HG03460 (cell line): ENCODE results near the gene VKORC1L1.
"Not testable (repeated sequence)": the region's sequence is repeated elsewhere in the genome, so short reads cannot be mapped to it uniquely, and the experiment has no call there.

Experiments
- ATAC-seq: cut with Tn5 transposase; IDR thresholded peaks from one replicate; pipeline ENCODE4 v1.9.1; 2021; ENCODE audit not compliant: unreplicated experiment

VKORC1L1 gene

DNA sequence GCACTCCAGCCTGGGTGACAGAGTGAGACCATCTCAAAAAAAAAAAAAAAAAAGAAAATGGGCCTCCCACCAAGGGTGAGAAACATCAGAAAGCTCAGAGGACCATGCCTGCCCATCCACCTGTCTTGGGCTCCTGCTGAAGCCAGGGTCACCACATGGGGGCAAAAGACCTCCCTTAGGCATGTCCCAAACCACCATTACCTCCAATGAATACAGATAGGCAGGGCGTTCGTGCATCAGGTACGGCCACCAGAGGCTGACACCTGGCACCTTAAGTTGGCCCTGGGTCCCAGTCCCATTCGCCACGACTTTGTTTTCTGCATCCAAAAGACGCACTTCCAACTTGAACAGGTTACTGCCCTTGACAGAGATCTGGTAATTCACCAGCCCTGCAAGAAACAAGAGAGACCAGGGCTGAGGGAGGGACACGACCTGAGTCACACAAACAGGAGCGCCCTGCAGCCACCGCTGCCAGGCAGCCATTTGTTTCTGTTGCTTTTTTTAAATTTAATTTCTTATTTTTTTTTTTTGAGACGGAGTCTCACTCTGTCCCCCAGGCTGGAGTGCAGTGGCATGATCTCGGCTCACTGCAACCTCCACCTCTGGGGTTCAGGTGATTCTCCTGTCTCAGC lies 103.1 kb downstream of the VKORC1L1 start:
- ATAC-seq, result no peak

DNA sequence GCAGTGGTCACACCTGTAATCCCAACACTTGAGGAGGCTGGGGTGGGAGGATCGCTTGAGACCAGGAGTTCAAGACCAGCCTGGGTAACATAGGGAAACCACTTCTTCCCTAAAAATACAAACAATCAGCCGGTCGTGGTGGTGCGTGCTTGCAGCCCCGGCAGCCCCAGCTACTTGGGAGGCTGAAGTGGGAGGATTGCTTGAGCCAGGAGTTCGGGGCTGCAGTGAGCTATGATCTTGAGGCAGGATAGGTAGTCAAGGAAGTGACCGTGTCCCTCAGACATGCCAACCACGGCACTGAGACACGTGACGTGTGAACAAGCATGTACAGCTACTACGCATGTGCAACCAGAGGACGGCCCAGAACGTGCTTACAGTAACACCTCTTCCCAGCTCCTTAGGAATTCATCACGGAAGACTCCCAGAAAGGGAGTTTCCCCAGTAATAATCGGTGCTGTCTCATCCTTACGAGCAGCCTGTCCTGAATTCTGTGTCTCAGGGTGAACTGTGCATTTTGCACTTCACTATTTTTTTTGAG lies 103.9 kb downstream of the VKORC1L1 start:
- no peak for ATAC-seq

GRCh38 chr7:65978891-65979582 lies 106.2 kb downstream of the VKORC1L1 start:
- ATAC-seq, result no peak

- ATAC-seq, result no peak
Observed at GRCh38 chr7:65979583-65980477, 107.0 kb downstream of the VKORC1L1 start.

GRCh38 chr7:65980478-65981250 lies 107.8 kb downstream of the VKORC1L1 start:
- ATAC-seq, result peak; percentile 73

DNA sequence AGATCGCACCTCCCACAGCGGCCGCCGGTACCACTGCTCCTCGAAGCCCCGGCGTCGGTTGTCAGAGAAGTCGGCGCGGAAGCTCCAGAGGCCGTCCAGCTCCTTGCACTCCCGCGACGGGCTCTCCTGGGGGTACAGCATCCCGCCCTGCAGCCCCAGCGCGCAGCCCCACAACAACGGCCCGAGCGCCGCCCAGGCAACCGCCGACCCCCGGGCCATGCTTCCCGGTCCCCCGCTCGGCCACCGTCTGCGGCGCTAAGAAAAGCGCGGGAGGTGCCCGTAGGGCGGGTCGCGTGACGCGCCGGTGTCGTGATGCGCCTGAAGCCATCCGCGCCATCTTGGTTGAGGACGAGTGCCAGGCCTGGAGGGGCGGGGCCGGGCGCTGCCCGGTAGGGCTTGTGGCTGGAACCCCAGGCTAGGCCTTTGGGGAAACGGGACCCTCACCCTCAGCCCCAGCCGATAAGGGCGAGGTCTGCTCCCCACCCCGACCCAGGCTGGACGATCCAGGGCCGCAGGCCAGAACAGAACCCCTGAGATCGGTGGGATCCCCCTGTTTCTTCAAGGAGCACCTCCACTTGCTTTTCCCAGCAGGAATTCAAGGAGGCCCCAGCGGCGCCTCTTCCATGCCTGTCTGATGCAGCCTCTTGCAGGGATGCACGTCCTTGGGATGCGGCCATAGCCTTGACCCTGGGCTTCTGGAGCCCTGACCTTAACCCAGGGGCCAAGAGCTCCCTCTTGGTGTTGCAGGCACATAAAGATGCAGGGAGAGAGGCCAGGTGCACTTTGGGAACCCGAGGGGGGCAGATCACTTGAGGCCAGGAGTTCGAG lies 109.3 kb downstream of the VKORC1L1 start, which contains the start of gene GUSB:
TSS of gene GUSB (minus strand) at position 249 of the 828 bp plus-strand sequence. CDS start at position 219, 30 bp downstream.
- ATAC-seq, result peak; percentile 74

- no peak for ATAC-seq
Observed at GRCh38 chr7:65983965-65984658, 111.2 kb downstream of the VKORC1L1 start.

DNA sequence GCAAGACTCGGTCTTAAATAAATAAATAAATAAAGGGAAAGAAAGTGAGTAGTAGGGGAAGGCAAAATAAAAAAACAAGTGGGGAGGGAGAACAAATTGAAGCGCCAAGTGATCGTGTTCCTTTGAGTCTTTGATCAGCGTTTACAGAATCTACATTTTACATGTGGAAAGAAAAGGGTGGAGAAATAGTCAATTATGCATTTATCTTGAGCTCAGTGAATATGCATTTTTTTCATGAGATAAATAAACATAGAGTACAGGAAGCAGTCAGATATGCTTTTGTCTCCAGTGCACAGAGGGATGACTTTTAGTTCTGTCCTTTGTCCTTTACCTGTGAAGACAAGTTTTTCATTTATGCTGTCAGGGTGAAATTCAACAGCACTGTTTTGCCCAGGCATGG lies 115.2 kb downstream of the VKORC1L1 start:
- no peak for ATAC-seq

DNA sequence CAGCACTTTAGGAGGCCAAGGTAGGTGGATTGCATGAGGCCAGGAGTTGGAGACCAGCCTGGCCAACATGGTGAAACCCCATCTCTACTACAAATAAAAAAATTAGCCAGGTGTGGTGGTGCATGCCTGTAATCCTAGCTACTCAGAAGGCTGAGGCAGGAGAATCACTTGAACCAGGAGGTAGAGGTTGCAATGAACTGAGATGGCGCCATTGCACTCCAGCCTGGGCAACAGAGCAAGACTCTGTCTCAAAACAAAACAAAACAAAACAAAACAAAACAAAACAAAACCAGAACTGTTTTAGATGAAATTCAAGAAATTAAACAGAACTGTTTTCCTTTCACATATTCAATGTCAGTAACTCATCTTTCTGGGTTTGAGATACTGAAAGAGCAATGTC lies 115.6 kb downstream of the VKORC1L1 start:
- ATAC-seq, result not testable (repeated sequence)

GRCh38 chr7:65989694-65990080 lies 116.8 kb downstream of the VKORC1L1 start:
- no peak for ATAC-seq

GRCh38 chr7:65991829-65992228 lies 119.0 kb downstream of the VKORC1L1 start:
- not testable (repeated sequence) for ATAC-seq

GRCh38 chr7:65992526-65992925 lies 119.7 kb downstream of the VKORC1L1 start:
- no peak for ATAC-seq

DNA sequence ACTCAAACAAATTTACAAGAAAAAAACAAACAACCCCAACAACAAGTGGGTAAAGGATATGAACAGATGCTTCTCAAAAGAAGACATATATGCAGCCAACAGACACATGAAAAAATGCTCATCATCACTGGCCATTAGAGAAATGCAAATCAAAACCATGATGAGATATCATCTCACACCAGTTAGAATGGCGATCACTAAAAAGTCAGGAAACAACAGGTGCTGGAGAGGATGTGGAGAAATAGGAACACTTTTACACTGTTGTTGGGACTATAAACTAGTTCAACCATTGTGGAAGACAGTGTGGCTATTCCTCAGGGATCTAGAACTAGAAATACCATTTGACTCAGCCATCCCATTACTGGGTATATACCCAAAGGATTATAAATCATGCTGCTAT lies 122.1 kb downstream of the VKORC1L1 start:
- not testable (repeated sequence) for ATAC-seq

GRCh38 chr7:66000823-66001417 lies 128.0 kb downstream of the VKORC1L1 start:
- not testable (repeated sequence) for ATAC-seq

- not testable (repeated sequence) for ATAC-seq
Observed at GRCh38 chr7:66005115-66005671, 132.3 kb downstream of the VKORC1L1 start.

DNA sequence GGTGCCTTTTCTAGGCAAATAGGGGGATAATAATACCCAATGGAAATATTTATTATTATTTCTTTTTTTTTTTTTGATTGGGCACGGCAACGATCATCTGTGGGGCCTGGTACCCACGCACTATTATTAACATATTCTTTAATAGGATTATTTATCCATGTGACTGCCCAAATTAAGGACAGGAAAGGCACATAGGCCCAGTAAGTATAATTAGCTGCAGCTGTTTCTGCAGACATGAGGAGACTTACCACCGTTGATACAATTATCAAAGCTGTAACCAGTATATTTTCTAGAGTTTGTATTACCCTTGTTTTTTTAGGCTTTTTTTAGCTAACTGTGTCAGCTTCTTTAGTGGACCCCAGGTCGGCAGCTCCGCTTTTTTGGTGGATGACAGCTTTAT lies 134.4 kb downstream of the VKORC1L1 start:
- no peak for ATAC-seq
